NCI-H446 treated with DMSO at 0.1 percent for 48 hours (cell line): ENCODE results near the gene AP3B1.

Source experiments
- DNase-seq: peaks from one replicate; lab custom pipeline; 2025; lab: John Stamatoyannopoulos, UW

The AP3B1 gene

DNA sequence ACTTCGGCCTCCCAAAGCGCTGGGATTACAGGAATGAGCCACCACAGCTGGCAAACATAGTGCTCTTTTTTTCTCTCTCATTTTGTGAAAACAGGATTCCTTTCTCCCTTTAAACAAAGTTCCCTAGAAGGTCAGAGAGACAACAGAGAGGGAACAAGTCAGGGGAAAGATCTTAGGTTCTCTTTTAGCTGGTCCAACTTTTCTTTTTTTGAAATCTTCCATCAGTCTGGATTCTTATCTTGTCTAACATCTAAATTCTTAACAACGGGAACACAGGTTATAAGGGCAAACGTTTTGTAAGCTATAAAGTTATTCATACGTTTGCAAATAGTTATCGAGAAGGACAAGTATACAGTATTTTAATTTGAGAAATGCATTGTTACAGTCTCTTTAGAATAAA lies 294.3 kb downstream of the AP3B1 start:
- no peak for DNase-seq

GRCh38 chr5:77999399-77999798 lies 295.1 kb downstream of the AP3B1 start:
- DNase-seq: no peak

- DNase-seq: no peak
Measured at GRCh38 chr5:77996943-77997342, 297.6 kb downstream of the AP3B1 start.

- no peak for DNase-seq
Measured at GRCh38 chr5:77995793-77996409, 298.6 kb downstream of the AP3B1 start.

- DNase-seq: no peak
Measured at GRCh38 chr5:77994943-77995342, 299.6 kb downstream of the AP3B1 start.

GRCh38 chr5:77993855-77994318 lies 300.6 kb downstream of the AP3B1 start:
- no peak for DNase-seq

DNA sequence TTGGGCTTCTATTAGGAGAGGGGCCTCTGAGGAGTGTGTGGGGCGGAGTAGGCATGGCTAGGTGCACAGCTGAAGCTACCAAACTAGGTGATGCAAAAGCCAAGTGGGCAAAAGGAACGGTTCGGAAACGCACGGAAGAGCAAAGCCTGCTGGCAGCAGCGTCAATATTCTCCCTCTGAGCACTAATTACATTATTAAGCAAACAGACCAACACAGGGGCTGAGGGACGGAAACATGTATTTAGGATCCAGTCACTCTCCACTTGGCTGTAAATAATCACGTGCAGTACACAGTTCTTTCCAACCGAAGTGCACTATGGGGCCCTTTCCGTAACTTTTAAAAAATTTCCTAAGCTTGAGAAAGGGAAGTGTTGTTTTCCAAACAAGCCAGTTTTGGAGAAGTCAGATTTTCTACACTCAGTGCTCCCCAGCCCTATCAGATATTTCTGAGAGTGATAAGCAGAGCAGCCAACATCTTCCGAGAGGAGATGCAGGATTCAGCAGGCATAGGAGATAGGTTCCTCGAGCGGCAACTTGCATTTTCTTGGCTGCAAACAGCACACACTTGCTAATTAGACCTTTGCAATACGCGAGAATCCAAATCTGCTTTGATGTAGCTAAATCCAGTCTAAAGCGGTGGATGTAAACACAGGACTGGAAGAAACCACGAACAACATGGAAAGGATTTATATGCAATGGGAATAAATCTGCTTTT lies 301.2 kb downstream of the AP3B1 start:
- DNase-seq: no peak

DNA sequence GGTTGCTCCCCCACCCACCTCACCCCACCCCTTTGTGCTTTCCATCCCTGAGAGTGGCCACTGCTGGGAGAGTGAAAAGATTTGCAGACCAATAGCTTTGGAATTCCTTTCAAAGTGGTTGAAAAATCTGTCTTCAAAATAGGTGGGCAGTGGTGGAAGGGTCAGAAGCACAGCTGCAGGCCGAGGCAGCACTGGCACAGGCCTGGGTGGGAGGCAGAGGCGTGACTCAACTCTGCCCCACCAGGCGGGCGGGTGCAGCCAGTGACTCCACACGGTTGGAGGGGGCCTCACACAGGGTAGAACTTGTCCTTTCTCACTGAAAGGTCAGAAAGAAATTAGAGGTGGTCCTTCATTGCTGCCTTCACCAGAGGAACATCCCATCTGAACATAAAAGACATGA lies 303.4 kb downstream of the AP3B1 start:
- DNase-seq: no peak

GRCh38 chr5:77990020-77990419 lies 304.5 kb downstream of the AP3B1 start:
- no peak for DNase-seq

- no peak for DNase-seq
Measured at GRCh38 chr5:77987988-77988387, 306.5 kb downstream of the AP3B1 start.

GRCh38 chr5:77987331-77987730 lies 307.2 kb downstream of the AP3B1 start:
- no peak for DNase-seq

- DNase-seq: no peak
Measured at GRCh38 chr5:77986261-77986660, 308.2 kb downstream of the AP3B1 start.

GRCh38 chr5:77985247-77985646 lies 309.3 kb downstream of the AP3B1 start:
- DNase-seq: no peak

DNA sequence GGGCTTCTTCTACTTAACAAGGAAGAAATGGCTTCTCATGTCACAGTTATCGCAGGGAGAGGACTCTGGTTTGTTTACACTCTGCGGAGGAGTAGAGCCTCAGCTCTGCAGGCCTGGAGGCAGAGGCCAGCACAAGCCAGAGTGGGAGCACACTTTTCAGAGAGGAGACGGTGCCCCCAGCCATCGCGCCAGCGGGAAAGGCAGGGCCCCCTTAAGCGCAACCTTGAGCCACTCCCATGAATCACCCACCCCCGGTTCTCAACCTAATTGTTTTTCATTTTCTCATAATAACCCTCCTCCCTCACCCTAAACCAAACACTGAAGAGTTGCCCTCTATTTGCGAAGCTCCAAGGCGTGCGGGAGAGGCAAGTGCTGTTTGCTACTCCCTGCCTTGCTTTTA lies 309.9 kb downstream of the AP3B1 start:
- DNase-seq: no peak

DNA sequence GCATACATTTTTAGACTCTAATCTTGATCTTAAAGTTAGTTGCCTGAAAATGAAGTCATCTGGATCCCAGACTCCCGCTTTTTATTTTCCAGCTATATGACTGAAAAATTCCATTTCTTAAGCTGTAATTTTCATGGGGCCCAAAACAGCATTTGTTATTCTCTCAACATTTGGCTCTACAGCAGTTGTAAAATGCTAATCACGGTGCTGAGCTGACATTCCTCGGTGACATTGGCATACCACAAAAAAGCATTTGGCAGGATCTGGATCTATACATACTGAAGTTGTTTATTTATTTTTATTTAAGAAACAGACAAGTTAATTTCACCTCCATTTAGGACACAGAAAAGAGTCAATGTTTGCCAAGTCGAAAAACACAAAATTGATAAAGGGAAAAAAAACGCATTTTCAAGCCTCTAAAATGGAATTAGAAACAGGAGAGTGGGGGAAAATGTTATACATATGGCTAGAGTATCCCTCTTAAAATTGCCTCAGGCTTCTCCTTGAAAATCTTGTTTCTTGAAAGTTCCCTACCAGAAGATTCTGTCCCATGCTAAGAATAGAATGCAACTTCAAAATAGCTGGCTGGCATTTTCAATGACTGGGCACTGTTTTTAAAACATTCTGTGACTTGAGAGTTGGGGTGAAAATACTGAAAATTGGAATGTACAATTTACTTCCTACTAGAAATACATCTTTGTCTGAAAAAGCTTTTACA lies 310.9 kb downstream of the AP3B1 start:
- no peak for DNase-seq

DNA sequence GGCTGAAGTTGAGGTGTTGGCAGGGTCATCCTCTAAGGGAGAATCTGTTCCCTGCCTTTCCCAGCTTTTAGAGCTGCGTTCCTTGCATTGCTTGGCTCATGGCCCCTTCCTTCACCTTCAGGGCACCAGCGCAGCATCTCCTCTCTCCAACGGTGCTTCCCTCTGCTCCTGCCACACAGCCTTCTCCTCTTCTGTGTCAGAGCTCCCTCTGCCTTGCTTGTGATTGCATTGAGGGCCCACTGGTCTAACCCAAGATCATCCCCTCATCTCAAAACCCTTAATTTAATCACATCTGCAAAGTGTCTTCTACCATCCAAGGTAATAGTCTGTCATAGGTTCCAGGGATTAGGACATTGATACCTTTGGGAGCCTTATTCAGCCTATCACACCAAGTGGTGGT lies 312.7 kb downstream of the AP3B1 start:
- DNase-seq: no peak

GRCh38 chr5:77974576-77974975 lies 319.9 kb downstream of the AP3B1 start:
- DNase-seq: no peak

GRCh38 chr5:77973253-77973609 lies 321.3 kb downstream of the AP3B1 start:
- no peak for DNase-seq

DNA sequence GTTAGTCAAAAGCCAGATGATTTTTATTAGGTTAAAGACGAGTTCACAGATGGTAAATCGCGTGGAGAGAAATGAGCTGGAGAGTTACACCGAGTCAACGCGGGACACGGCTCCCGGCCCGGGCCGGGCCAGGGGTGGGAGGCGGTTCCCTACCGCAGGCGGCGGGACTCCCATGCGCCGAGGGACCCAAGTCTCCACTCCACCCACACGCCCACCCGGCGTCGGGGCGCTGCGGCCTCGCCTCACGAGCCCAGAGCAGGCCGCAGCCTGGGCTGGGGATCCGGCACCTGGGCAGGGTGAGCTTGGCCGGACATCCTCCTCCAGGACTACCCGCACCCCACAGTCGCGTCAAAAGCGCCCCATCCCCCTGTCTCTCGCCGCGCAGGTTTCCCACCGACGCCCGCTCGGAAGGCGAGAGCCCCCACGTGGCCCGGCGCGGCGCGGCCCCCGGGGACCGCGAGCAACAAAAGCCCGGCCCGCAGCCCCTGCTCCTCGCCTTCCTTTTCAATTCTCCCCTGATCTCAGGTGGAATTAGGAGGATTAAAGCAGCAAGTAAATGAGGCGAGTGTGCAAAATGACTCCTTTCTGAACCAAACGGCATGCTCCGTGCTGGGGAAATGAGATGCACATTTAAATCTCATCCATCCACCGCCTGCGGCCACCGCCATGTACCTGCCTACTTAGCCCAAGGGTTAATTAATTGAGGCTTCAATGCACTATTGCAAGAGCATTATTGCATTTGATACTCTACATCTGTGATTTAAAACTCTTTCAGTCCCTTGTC lies 321.8 kb downstream of the AP3B1 start:
- DNase-seq: no peak

DNA sequence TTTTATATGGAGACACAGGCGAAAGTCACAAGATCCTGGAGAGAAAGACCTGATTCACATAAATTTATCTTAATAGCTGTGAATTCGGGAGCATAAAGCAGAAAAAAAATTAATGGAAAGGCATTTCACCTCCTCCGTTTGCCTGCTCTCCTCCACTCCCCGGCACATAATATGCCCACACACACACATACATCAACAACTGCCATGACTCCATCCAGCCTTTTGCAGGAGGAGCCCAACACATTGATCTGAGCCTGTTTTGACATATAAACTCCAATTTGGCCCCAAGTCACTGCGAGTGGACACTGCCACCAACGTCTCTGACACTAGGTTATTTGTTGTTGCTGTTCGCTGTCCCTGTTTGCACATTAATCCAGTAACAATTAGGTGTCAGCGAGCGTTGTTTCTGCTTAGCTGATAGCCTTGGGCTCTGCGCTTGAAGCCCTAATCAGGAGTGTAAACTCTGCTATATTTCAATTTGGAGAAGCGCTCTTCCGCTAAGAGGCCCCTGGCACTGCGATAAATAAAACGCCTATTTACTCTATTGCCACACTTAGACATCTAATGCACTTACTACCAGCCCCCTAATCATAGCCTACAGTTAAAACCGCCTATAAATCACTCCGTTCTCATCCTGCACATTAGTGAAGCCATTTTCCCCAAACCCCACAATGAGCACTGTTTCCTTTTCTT lies 322.6 kb downstream of the AP3B1 start:
- DNase-seq: no peak

DNA sequence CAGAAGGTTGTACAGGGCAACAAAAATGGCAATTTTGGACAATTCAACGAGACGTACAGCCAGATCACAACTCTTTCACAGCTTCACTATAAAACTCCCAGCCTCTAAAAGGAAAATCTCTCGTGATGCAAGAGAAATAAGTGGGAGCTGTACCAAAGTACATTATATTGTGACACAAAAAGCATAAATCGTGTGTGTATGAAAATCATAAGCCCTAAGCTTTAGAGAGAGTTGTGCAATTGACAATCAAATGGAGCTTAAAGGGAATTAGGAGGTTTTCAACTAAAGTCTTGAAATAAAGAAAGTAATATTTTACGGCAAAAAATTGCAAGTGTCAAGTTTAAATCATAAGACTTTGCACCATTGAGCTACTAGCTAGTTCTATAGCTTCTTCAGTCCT lies 323.6 kb downstream of the AP3B1 start:
- no peak for DNase-seq

- DNase-seq: no peak
Measured at GRCh38 chr5:77963795-77964194, 330.7 kb downstream of the AP3B1 start.
